Small intestine (tissue), 7 donors: ENCODE measurements around the gene PRPS2. TPM values are rescaled to one million over a fixed set of nuclear protein-coding genes. Genes with fewer than 3 reads are reported as not detected.
A peak's percentile ranks its signal among the peaks of the same experiment; 100 is the strongest.

Experiments
- DNase-seq, 2 donors: peaks; one replicate each; pipeline versions ENCODE4 v3.0.0 to v3.0.0-alpha.2; 2013
- FAIRE-seq: peaks from 2 replicates; lab custom pipeline; 2012; peaks lifted over from hg19 to GRCh38; lab: Jason Lieb, UNC
- H3K27ac ChIP-seq, 3 donors: one replicate each; pipeline ENCODE4 v1.5.1; 2013; ENCODE audit warnings: low read length in 2 of 3, mild to moderate bottlenecking in 2 of 3, control low read depth in 1 of 3, inconsistent platforms in 1 of 3, low read depth in 1 of 3, moderate library complexity in 1 of 3
- H3K27me3 ChIP-seq, 3 donors: one replicate each; pipeline ENCODE4 v1.6.1; 2013; ENCODE audit warnings: low read length in 3 of 3, inconsistent platforms in 1 of 3; ENCODE audit not compliant: control insufficient read depth in 3 of 3, insufficient read depth in 3 of 3
- H3K36me3 ChIP-seq, 3 donors: one replicate each; pipeline ENCODE4 v1.6.1; 2013; ENCODE audit warnings: low read length in 3 of 3, inconsistent platforms in 1 of 3, low read depth in 1 of 3, mild to moderate bottlenecking in 1 of 3, moderate library complexity in 1 of 3; ENCODE audit not compliant: control insufficient read depth in 3 of 3, insufficient read depth in 2 of 3
- H3K4me1 ChIP-seq, 3 donors: one replicate each; pipeline ENCODE4 v1.6.1; 2013; ENCODE audit warnings: low read length in 2 of 3, inconsistent platforms in 1 of 3, low read depth in 1 of 3, mild to moderate bottlenecking in 1 of 3, moderate library complexity in 1 of 3; ENCODE audit not compliant: control insufficient read depth in 3 of 3, insufficient read depth in 2 of 3
- H3K4me3 ChIP-seq, 3 donors: one replicate each; pipeline ENCODE4 v1.5.1; 2013; ENCODE audit warnings: low read length in 3 of 3, control low read depth in 1 of 3, inconsistent platforms in 1 of 3, low read depth in 1 of 3, mild to moderate bottlenecking in 1 of 3, moderate library complexity in 1 of 3
- H3K9me3 ChIP-seq, 2 donors: one replicate each; pipeline ENCODE4 v1.6.1; 2013; ENCODE audit warnings: low read depth in 1 of 2, low read length in 1 of 2; ENCODE audit not compliant: control insufficient read depth in 2 of 2, insufficient read depth in 1 of 2
- WGBS, 3 donors: extraction: QIAGEN DNeasy Blood & Tissue Kit; methylation state at CpG; one replicate each; pipeline ENCODE4 v1.1.7; 2013; 5-methylcytosine and 5-hydroxymethylcytosine counted together
- polyA plus RNA-seq, 4 donors: library from polyadenylated mRNA; stranded (reverse) in 3 of 4; unstranded in 1 of 4; fragments of 200-250 nt in 3 of 4; fragments of 120-200 nt in 1 of 4; gene quantifications; one replicate each; pipeline versions ENCODE4 v1.2.1 to v1.2.3, GENCODE V29; 2013
- donor health status: healthy with polysubstance abuse.
- donor health status: control.
- donor health status: control.
- donor health status: Bipolar disorder and iron deficiency.
- donor health status: healthy.

The PRPS2 gene
- polyA plus RNA-seq, 4 donors = 10.0 to 32.0 (median 25.4) TPM

- no peak for DNase-seq
- Histone ChIP-seq H3K9me3 (no peaks in the 10 kb centered on the region), H3K36me3 (peaks cover 0 to 18% (median 2%) of the 10 kb centered on the region in 3 donors), H3K4me3 (no peak overlapping the region), H3K4me1 (no peaks in the 10 kb centered on the region), H3K27ac (no peak overlapping the region), H3K27me3 (no peaks in the 10 kb centered on the region)
- FAIRE-seq = no peak
- 93 to 98% (median 95%) methylated on average over 9 of the region's 9 CpGs for WGBS, 3 donors
These were observed 28.0 kb downstream of the PRPS2 start for GRCh38 chrX:12819222-12819621.

- Histone ChIP-seq H3K27ac (no peak overlapping the region), H3K27me3 (no peaks in the 10 kb centered on the region), H3K4me1 (no peaks in the 10 kb centered on the region), H3K9me3 (no peaks in the 10 kb centered on the region), H3K36me3 (peaks cover 0 to 16% (median 2%) of the 10 kb centered on the region in 3 donors), H3K4me3 (no peak overlapping the region)
- WGBS, 3 donors = 90 to 97% (median 91%) methylated on average over 7 of the region's 7 CpGs
- no peak for DNase-seq
- no peak for FAIRE-seq
These were observed 29.5 kb downstream of the PRPS2 start for GRCh38 chrX:12820737-12821136.

DNA sequence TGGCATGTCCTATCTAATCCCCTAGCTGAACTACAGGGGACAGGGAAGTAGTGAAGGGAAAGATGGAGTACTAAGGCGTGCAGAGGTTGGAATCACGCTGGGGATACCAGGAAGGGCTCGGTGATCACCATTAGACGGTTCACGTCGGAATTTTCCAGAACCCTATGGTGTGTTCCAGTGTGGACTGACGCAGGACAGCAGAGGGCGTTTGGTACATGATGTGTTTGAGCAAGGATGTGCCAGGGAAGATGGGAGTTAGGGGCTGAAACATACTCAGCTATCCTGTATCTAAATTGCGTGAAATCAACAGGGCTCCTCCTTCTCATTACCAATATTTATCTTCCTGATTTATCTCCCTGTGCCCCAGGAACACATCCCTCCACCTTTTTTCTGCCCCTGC is 33.7 kb downstream of the PRPS2 start:
- Histone ChIP-seq H3K27me3 (no peaks in the 10 kb centered on the region), H3K27ac (no peak overlapping the region), H3K36me3 (peaks cover 0 to 6% (median 2%) of the 10 kb centered on the region in 3 donors), H3K4me3 (no peak overlapping the region), H3K9me3 (no peaks in the 10 kb centered on the region), H3K4me1 (no peaks in the 10 kb centered on the region)
- DNase-seq (no peak), FAIRE-seq (no peak)
- 82 to 87% (median 85%) methylated on average over 9 of the region's 9 CpGs for WGBS, 3 donors

DNA sequence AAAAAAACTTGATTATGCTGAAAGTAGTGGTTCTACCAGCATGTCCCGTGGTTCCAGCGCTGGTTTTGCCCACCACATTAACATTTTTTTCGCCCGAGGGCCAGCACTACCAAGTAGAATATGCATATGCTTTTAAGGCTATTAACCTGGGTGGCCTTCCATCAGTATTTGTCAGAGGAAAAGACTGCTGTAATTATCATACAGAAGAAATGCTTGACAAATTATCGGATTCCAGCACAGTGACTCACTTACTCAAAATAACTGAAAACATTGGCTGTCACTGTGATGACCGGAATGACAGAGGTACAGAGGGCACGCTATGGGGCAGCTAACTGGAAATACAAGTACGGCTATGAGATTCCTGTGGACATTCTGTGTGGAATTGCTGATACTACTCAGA is 34.6 kb downstream of the PRPS2 start:
- FAIRE-seq = no peak

DNA sequence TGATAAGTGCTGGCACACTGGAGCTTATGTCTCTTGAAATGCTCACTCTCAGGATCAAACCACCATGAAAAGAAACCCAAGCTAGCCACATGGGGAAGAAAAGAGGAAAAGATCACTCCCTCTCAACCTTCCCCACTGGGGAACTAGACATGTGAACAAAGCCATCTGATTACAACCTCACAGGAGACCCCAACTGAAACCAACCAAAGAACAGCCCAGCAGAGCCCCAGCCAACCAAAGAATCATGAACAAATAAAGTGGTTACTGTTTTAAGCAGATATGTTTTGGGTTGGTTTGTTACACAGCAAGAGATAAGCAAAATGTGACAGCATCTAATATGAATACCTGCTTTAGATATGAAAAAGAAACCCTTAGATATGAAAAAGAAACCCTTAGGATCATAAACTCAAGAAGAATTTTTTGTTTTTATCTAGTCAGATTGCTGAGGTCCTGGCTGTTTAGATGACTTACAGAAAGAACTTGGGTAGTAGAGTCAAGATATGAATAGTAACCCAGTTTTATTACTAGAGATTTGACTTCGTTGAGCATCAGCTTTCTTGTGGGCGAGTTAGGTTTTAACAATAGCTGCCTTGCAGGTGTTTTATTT is 52.0 kb downstream of the PRPS2 start:
- Histone ChIP-seq H3K9me3 (no peaks in the 10 kb centered on the region), H3K4me1 (no peaks in the 10 kb centered on the region), H3K36me3 (no peaks in the 10 kb centered on the region), H3K4me3 (no peak overlapping the region), H3K27me3 (no peaks in the 10 kb centered on the region), H3K27ac (peak overlapping the region in 1 of 3 donors; percentile 72)
- FAIRE-seq (no peak), DNase-seq (no peak)
- WGBS, 3 donors = 30 to 56% (median 38%) methylated on average over 2 of the region's 2 CpGs

More for the DNA sequence above, 34.6 kb downstream of the PRPS2 start:
- Histone ChIP-seq H3K27ac (no peak overlapping the region), H3K4me3 (no peak overlapping the region), H3K36me3 (peaks cover 0 to 3% (median 2%) of the 10 kb centered on the region in 3 donors), H3K4me1 (no peaks in the 10 kb centered on the region), H3K27me3 (no peaks in the 10 kb centered on the region), H3K9me3 (no peaks in the 10 kb centered on the region)
- DNase-seq = no peak
- 90 to 93% (median 91%) methylated on average over 7 to 8 of the region's 8 CpGs for WGBS, 3 donors

DNA sequence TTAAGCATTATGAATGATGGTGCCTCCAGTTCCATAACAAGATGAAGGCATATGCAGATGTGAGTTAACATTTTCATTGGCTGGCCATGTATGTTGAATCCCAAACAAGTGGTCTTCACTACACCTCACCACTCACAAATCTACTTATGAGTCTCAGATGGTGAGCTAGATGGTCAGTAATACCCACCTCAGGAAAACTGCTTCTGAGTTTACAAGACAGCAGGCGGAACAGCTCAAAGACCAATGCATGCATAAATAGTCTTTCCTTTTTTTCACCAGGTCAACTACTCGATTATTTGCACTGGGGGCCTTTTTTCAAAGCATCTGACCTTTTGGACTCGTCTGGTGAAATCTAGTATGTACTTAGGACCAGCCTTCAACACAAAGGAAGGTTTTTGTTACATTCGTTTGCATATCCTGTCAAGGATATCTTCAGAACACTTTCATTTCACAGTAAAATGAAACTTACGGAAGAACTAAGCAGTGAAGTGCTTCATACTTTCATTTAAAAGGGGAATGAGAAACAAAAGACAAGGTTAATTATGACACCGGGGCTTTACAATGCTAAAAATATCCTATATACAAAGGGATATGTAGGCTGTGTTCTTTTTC is 52.6 kb downstream of the PRPS2 start:
- Histone ChIP-seq H3K27ac (peak overlapping the region in 2 of 3 donors; percentile 50 to 72), H3K4me3 (no peak overlapping the region), H3K36me3 (no peaks in the 10 kb centered on the region), H3K9me3 (no peaks in the 10 kb centered on the region), H3K4me1 (no peaks in the 10 kb centered on the region), H3K27me3 (no peaks in the 10 kb centered on the region)
- FAIRE-seq (no peak), DNase-seq (peak; percentile 8 to 76)
- WGBS, 3 donors = 9 to 25% (median 21%) methylated on average over 6 of the region's 6 CpGs

GRCh38 chrX:12844319-12844718 is 53.1 kb downstream of the PRPS2 start:
- peak overlapping the region in 1 of 3 donors; percentile 72 for H3K27ac ChIP-seq
- DNase-seq = peak; percentile 0 to 23
- no peaks in the 10 kb centered on the region for H3K4me1 ChIP-seq
- no peak for FAIRE-seq
- no peaks in the 10 kb centered on the region for H3K36me3 ChIP-seq
- H3K9me3 ChIP-seq = no peaks in the 10 kb centered on the region
- 19 to 41% (median 37%) methylated on average over 3 of the region's 3 CpGs for WGBS, 3 donors
- H3K4me3 ChIP-seq = no peak overlapping the region
- no peaks in the 10 kb centered on the region for H3K27me3 ChIP-seq

DNA sequence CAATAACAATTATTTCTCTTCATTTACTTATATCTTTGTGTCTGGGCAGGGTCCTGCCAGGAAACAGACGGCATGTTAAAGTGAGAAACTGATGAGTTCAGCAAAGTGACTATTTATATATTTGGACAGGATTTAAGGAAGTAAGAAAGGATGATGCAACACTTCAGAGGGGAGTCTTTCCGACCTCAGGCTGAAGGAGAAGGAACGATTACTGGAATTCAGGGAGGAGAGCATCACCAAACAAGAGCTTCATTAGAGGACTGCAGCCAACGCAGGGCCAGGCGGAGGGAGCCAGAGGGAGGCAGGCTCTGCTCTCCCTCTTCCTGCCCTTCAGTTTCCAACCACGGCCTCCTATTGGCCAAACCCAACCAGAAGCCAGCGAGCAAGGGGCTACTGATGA is 74.1 kb downstream of the PRPS2 start:
- H3K27ac ChIP-seq = no peak overlapping the region
- H3K27me3 ChIP-seq = no peaks in the 10 kb centered on the region
- DNase-seq = no peak
- WGBS, 3 donors = 61 to 82% (median 64%) methylated on average over 7 of the region's 7 CpGs
- no peaks in the 10 kb centered on the region for H3K9me3 ChIP-seq
- no peak for FAIRE-seq
- H3K36me3 ChIP-seq = no peaks in the 10 kb centered on the region
- H3K4me1 ChIP-seq = no peaks in the 10 kb centered on the region
- H3K4me3 ChIP-seq = no peak overlapping the region
